ENCODE measurements around the gene OBSCN.

The OBSCN gene

DNA sequence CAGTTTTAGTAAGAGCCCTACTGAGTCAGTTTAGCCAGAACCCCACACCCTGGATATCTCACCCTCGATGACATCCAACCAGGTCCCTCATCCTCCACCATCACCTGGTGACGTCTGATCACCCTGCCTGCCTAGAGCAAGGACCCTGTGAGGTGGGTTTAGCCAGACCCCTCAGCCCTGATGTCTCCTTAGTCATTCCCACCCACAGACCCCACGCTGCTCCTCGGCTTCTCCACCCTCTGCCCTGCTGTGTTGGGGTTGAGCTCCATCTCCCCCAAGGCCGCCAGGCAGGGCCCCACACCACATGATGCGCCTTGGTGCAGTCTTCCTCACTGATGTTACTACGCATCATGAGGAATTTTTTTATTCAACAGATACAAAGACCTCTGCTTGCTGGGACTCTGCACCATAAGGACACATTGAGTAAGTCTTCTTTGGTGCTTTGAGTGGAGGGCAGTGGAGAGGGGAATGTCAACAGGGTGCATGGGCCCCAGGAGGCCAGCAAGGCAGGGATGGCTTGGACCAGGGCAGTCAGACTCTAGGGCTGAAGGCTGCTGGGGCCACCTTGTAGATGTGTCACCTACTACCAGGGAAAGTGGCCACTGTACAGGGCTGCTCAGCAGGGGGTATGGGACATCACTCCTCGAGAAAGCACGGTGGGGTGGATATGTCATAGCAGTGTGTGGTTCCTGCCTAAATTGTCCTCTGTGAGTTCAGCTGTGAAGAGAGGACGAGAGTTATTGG, 43.9 kb upstream of the OBSCN start:
- no peak for TF ChIP-seq SIN3A (IDR thresholded peaks at IDR 0.05; ENCODE audit: borderline replicate concordance, insufficient read depth, low read length)
- no peak for TF ChIP-seq TAF1 (IDR thresholded peaks at IDR 0.05; ENCODE audit: borderline replicate concordance, insufficient read depth, low read length)
- no peak for TF ChIP-seq FOXP2 (optimal IDR thresholded peaks at IDR 0.05; ENCODE audit: borderline replicate concordance, extremely low read depth, extremely low read length, insufficient read depth)
- TF ChIP-seq, protein P1, sequence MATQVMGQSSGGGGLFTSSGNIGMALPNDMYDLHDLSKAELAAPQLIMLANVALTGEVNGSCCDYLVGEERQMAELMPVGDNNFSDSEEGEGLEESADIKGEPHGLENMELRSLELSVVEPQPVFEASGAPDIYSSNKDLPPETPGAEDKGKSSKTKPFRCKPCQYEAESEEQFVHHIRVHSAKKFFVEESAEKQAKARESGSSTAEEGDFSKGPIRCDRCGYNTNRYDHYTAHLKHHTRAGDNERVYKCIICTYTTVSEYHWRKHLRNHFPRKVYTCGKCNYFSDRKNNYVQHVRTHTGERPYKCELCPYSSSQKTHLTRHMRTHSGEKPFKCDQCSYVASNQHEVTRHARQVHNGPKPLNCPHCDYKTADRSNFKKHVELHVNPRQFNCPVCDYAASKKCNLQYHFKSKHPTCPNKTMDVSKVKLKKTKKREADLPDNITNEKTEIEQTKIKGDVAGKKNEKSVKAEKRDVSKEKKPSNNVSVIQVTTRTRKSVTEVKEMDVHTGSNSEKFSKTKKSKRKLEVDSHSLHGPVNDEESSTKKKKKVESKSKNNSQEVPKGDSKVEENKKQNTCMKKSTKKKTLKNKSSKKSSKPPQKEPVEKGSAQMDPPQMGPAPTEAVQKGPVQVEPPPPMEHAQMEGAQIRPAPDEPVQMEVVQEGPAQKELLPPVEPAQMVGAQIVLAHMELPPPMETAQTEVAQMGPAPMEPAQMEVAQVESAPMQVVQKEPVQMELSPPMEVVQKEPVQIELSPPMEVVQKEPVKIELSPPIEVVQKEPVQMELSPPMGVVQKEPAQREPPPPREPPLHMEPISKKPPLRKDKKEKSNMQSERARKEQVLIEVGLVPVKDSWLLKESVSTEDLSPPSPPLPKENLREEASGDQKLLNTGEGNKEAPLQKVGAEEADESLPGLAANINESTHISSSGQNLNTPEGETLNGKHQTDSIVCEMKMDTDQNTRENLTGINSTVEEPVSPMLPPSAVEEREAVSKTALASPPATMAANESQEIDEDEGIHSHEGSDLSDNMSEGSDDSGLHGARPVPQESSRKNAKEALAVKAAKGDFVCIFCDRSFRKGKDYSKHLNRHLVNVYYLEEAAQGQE (IDR thresholded peaks at IDR 0.05; ENCODE audit: insufficient read depth in 1 of 2, low read depth in 2 of 2, low read length in 2 of 2), result no peak
- TF ChIP-seq POLR2AphosphoS5 (IDR thresholded peaks at IDR 0.05; ENCODE audit: low read depth, low read length), result no peak

DNA sequence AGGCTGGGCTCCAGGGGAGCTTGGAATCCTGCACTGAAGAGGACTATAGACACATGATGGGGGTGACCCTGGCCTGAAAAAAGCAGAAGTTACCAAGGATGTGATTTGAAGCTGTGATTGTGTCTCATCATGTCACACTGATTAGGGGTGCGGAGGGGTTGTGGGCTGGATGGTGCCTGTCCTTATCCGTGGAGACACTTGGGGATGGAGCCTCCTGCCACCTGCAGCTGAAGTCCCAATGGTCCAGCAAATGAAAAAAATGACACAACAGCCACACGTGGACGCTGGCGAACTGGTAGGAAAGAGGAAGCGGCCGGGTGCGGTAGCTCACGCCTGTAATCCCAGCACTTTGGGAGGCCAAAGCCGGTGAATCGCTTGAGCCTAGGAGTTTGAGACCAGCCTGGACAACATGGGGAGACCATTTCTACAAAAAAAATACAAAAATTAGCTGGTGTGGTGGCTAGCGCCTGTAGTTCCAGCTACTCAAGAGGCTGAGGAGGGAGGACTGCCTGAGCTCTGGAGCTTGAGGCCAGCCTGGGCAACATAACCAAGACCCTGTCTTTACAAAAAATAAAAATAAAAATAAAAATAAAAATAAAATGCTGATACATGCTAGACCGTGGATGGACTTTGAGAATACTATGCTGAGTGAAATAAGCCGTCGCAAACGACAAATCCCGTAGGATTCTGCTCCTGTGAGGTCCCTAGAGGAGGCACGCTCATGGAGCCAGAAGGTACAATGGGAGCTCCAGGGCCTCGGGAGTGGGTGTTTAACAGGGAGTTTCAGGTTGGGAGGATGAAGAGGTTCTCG, 43.1 kb upstream of the OBSCN start:
- TF ChIP-seq POLR2AphosphoS5 (IDR thresholded peaks at IDR 0.05; ENCODE audit: low read depth, low read length) (no peak), TAF1 (IDR thresholded peaks at IDR 0.05; ENCODE audit: borderline replicate concordance, insufficient read depth, low read length) (no peak), SIN3A (IDR thresholded peaks at IDR 0.05; ENCODE audit: borderline replicate concordance, insufficient read depth, low read length) (no peak), FOXP2 (optimal IDR thresholded peaks at IDR 0.05; ENCODE audit: borderline replicate concordance, extremely low read depth, extremely low read length, insufficient read depth) (no peak)
- TF ChIP-seq, protein P1 (IDR thresholded peaks at IDR 0.05; ENCODE audit: insufficient read depth in 1 of 2, low read depth in 2 of 2, low read length in 2 of 2), result no peak

- TF ChIP-seq, protein P1 (IDR thresholded peaks at IDR 0.05; ENCODE audit: insufficient read depth in 1 of 2, low read depth in 2 of 2, low read length in 2 of 2), result peak in 1 of 2 experiments; percentile 65; a peak in 1 of 4 replicates
- TF ChIP-seq FOXP2 (optimal IDR thresholded peaks at IDR 0.05; ENCODE audit: borderline replicate concordance, extremely low read depth, extremely low read length, insufficient read depth), result no peak
- TF ChIP-seq TAF1 (IDR thresholded peaks at IDR 0.05; ENCODE audit: borderline replicate concordance, insufficient read depth, low read length), result peak; percentile 90
- no peak; the same call in 1 of the 2 replicates for TF ChIP-seq SIN3A (IDR thresholded peaks at IDR 0.05; ENCODE audit: borderline replicate concordance, insufficient read depth, low read length)
- TF ChIP-seq POLR2AphosphoS5 (IDR thresholded peaks at IDR 0.05; ENCODE audit: low read depth, low read length), result peak; percentile 89
Observed at GRCh38 chr1:228165372-228166169, 42.3 kb upstream of the OBSCN start, which contains the start of gene IBA57. IBA57 (plus strand) TSS chr1:228165804; CDS start chr1:228165817, 13 bp downstream.

GRCh38 chr1:228166170-228166936, 41.5 kb upstream of the OBSCN start:
- TF ChIP-seq TAF1 (IDR thresholded peaks at IDR 0.05; ENCODE audit: borderline replicate concordance, insufficient read depth, low read length) (no peak), FOXP2 (optimal IDR thresholded peaks at IDR 0.05; ENCODE audit: borderline replicate concordance, extremely low read depth, extremely low read length, insufficient read depth) (no peak), SIN3A (IDR thresholded peaks at IDR 0.05; ENCODE audit: borderline replicate concordance, insufficient read depth, low read length) (no peak), POLR2AphosphoS5 (IDR thresholded peaks at IDR 0.05; ENCODE audit: low read depth, low read length) (no peak)
- TF ChIP-seq, protein P1 (IDR thresholded peaks at IDR 0.05; ENCODE audit: insufficient read depth in 1 of 2, low read depth in 2 of 2, low read length in 2 of 2), result no peak
